Endothelial cell (in vitro differentiated cells): ENCODE measurements around the gene GNGT1. TPM values are rescaled to one million over a fixed set of nuclear protein-coding genes. Genes with fewer than 3 reads are reported as not detected.

ENCODE experiments used
- DNase-seq: peaks from one replicate; pipeline ENCODE4 v3.0.0; 2021; ENCODE audit warnings: low spot score
- H3K27ac Mint-ChIP-seq: one replicate; pipeline ENCODE4 v1.8.0; 2021; ENCODE audit warnings: mixed read lengths, inconsistent platforms; ENCODE audit not compliant: unreplicated experiment
- H3K27me3 Mint-ChIP-seq: one replicate; pipeline ENCODE4 v1.8.0; 2021; ENCODE audit warnings: mild to moderate bottlenecking, moderate library complexity, mixed read lengths, inconsistent platforms; ENCODE audit not compliant: unreplicated experiment
- H3K36me3 Mint-ChIP-seq: one replicate; pipeline ENCODE4 v1.8.0; 2021; ENCODE audit warnings: mild to moderate bottlenecking, low read depth, mixed read lengths, inconsistent platforms; ENCODE audit not compliant: unreplicated experiment
- H3K4me1 Mint-ChIP-seq: one replicate; pipeline ENCODE4 v1.8.0; 2021; ENCODE audit warnings: mild to moderate bottlenecking, mixed read lengths, inconsistent platforms; ENCODE audit not compliant: unreplicated experiment
- H3K4me3 Mint-ChIP-seq: one replicate; pipeline ENCODE4 v1.8.0; 2021; ENCODE audit warnings: mild to moderate bottlenecking, mixed read lengths, inconsistent platforms; ENCODE audit not compliant: unreplicated experiment
- H3K9me3 Mint-ChIP-seq: one replicate; pipeline ENCODE4 v1.8.0; 2021; ENCODE audit warnings: mixed read lengths, inconsistent platforms; ENCODE audit not compliant: unreplicated experiment
- CTCF ChIP-seq: fragments of 200-600 bp; sonication (generic); IDR thresholded peaks from one replicate; pipeline ENCODE4 v1.5.0; 2021; ENCODE audit warnings: antibody characterized with exemption; ENCODE audit not compliant: unreplicated experiment
- total RNA-seq: library from RNA; stranded (reverse); fragmentation: NEBNext Ultra II Directional; extraction: Animal tissue kit (Norgen Biotek cat#: 25700); gene quantifications from one replicate; pipeline ENCODE4 v1.2.1, GENCODE V29; 2021; ENCODE audit not compliant: unreplicated experiment

GNGT1 gene
- total RNA-seq, 1 donor from 2014 or later, result not detected

GRCh38 chr7:93931655-93932054 lies 25.3 kb downstream of the GNGT1 start:
- no peak for TF ChIP-seq CTCF
- no peak overlapping the region for H3K27ac Mint-ChIP-seq
- no peak overlapping the region for H3K4me3 Mint-ChIP-seq
- no peak for DNase-seq
- no peaks in the 10 kb centered on the region for H3K9me3 Mint-ChIP-seq
- H3K4me1 Mint-ChIP-seq, result peaks cover 15% of the 10 kb centered on the region
- peaks cover 16% of the 10 kb centered on the region for H3K36me3 Mint-ChIP-seq
- H3K27me3 Mint-ChIP-seq, result no peaks in the 10 kb centered on the region

- no peaks in the 10 kb centered on the region for H3K9me3 Mint-ChIP-seq
- H3K36me3 Mint-ChIP-seq, result peaks cover under 1% of the 10 kb centered on the region
- no peaks in the 10 kb centered on the region for H3K27me3 Mint-ChIP-seq
- peaks cover 11% of the 10 kb centered on the region for H3K4me1 Mint-ChIP-seq
- H3K4me3 Mint-ChIP-seq, result no peak overlapping the region
- no peak overlapping the region for H3K27ac Mint-ChIP-seq
- DNase-seq, result no peak
- TF ChIP-seq CTCF, result no peak
Measured at GRCh38 chr7:93933156-93933555, 26.8 kb downstream of the GNGT1 start.

- peaks cover 17% of the 10 kb centered on the region for H3K4me1 Mint-ChIP-seq
- DNase-seq, result no peak
- H3K27ac Mint-ChIP-seq, result no peak overlapping the region
- no peak overlapping the region for H3K4me3 Mint-ChIP-seq
- H3K36me3 Mint-ChIP-seq, result peaks cover 3% of the 10 kb centered on the region
- peaks cover 4% of the 10 kb centered on the region for H3K27me3 Mint-ChIP-seq
- no peaks in the 10 kb centered on the region for H3K9me3 Mint-ChIP-seq
- no peak for TF ChIP-seq CTCF
Measured at GRCh38 chr7:93935102-93935501, 28.7 kb downstream of the GNGT1 start.

- no peak for TF ChIP-seq CTCF
- Mint-ChIP-seq H3K4me1 (peaks cover 14% of the 10 kb centered on the region), H3K27me3 (peaks cover 8% of the 10 kb centered on the region), H3K27ac (no peak overlapping the region), H3K9me3 (no peaks in the 10 kb centered on the region), H3K4me3 (no peak overlapping the region), H3K36me3 (peaks cover 6% of the 10 kb centered on the region)
- no peak for DNase-seq
Measured at GRCh38 chr7:93937818-93938217, 31.5 kb downstream of the GNGT1 start.

GRCh38 chr7:93938293-93938692 lies 31.9 kb downstream of the GNGT1 start:
- DNase-seq, result no peak
- Mint-ChIP-seq H3K27me3 (peaks cover 8% of the 10 kb centered on the region), H3K36me3 (peaks cover 6% of the 10 kb centered on the region), H3K27ac (no peak overlapping the region), H3K9me3 (no peaks in the 10 kb centered on the region), H3K4me1 (peaks cover 17% of the 10 kb centered on the region), H3K4me3 (no peak overlapping the region)
- no peak for TF ChIP-seq CTCF
